Upper lobe of left lung (tissue), 6 donors: ENCODE results near the gene PGP. TPM values are rescaled to one million over a fixed set of nuclear protein-coding genes. Genes with fewer than 3 reads are reported as not detected.

Experiments
- ATAC-seq, 2 donors: fragments of 200-7000 bp; cut with Tn5 transposase; one replicate each; pipeline ENCODE4 v1.9.1; 2022; ENCODE audit warnings: mild to moderate bottlenecking in 2 of 2, moderate library complexity in 2 of 2; ENCODE audit not compliant: low FRiP score in 2 of 2
- DNase-seq, 2 donors: peaks; one replicate each; pipeline ENCODE4 v3.0.0-alpha.2; 2019 to 2020
- H3K27ac ChIP-seq, 4 donors: fragments of 200-600 bp; sonication (generic); one replicate each; pipeline ENCODE4 v1.5.1; 2016 to 2019
- H3K27me3 ChIP-seq, 4 donors: fragments of 200-600 bp; sonication (generic); one replicate each; pipeline ENCODE4 v1.5.1; 2017 to 2019
- H3K36me3 ChIP-seq, 4 donors: fragments of 200-600 bp; sonication (generic); one replicate each; pipeline ENCODE4 v1.5.1; 2016 to 2019
- H3K4me1 ChIP-seq, 4 donors: fragments of 200-600 bp; sonication (generic); one replicate each; pipeline ENCODE4 v1.5.1; 2018 to 2019
- H3K4me3 ChIP-seq, 4 donors: fragments of 200-600 bp; sonication (generic); one replicate each; pipeline ENCODE4 v1.5.1; 2017 to 2019; ENCODE audit warnings: mild to moderate bottlenecking in 2 of 4, moderate library complexity in 1 of 4
- H3K9me3 ChIP-seq, 4 donors: fragments of 200-600 bp; sonication (generic); one replicate each; pipeline ENCODE4 v1.5.1; 2018 to 2019
- EP300 ChIP-seq, 4 donors: sonication (generic); formaldehyde crosslinking; IDR thresholded peaks; one replicate each; pipeline ENCODE4 v1.5.1; 2017; ENCODE audit warnings: antibody characterized with exemption in 4 of 4, control low read depth in 2 of 4
- POLR2A ChIP-seq, 4 donors: fragments of 450-650 bp; IDR thresholded peaks; one replicate each; pipeline ENCODE4 v1.5.1; 2016 to 2017; ENCODE audit warnings: antibody characterized with exemption in 4 of 4, mild to moderate bottlenecking in 2 of 4
- POLR2AphosphoS5 ChIP-seq, 2 donors: sonication (generic); formaldehyde crosslinking; IDR thresholded peaks; one replicate each; pipeline ENCODE4 v1.5.1; 2017; ENCODE audit warnings: antibody characterized with exemption in 2 of 2
- WGBS, 2 donors: methylation state at CpG; one replicate each; pipeline ENCODE4 v1.1.5; 2017 to 2018; 5-methylcytosine and 5-hydroxymethylcytosine counted together
- total RNA-seq, 6 donors: library from RNA; depleted of rRNA in 4 of 6; stranded (reverse); fragments of >200 nt in 4 of 6; gene quantifications; one replicate each; pipeline versions ENCODE4 v1.1.0 to v1.2.1, GENCODE V29; 2016 to 2021
- TF ChIP-seq, protein P1 (sequence below), 6 experiments: fragments of 450-650 bp in 4 of 6; fragments of 200-600 bp in 2 of 6; sonication (generic) in 2 of 6; IDR thresholded peaks; one replicate each; pipeline ENCODE4 v1.5.1; 2016 to 2019; ENCODE audit warnings: antibody characterized with exemption in 6 of 6
- donor health status: DM: no; HTN: no; CAD: no; lungs with moderate emphysema.
- donor health status: DM: no; HTN: yes; CAD: no; lungs with severe emphysema.

Gene PGP
- total RNA-seq, 6 donors from 2014 or later: 18.6 to 32.5 (median 21.7) TPM

DNA sequence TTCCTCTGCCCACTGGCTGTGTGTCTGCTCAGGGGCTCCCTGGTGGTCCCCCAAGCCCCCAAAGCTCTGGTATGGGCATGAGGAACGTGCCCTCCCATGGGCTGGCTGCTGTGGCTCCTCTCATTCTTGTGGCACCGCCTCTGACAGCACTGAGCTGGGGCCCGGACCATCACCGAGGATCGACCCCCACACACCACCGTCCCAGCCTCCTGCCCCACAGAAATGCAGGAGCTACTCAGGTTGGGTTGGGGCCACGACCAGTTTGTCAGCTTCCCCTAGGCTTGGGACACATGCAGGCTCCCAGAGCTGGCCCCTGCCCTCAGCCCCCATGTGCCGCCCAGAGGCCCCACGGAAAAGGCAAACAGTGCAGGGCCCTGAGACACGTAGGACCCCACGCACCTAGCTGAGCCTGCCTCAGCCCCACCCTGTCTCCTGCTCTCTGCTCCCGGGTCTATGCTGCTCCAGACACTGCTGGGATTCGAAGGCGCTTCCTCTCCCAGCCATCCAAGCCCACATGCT lies 15.0 kb downstream of the PGP start:
- no peaks in the 10 kb centered on the region for H3K9me3 ChIP-seq
- no peak overlapping the region for H3K27ac ChIP-seq
- no peak overlapping the region for H3K4me3 ChIP-seq
- H3K36me3 ChIP-seq: no peaks in the 10 kb centered on the region
- peak in 1 of 2 donors; percentile 62 for DNase-seq
- H3K27me3 ChIP-seq: peaks cover 0 to 27% (median 20%) of the 10 kb centered on the region in 4 donors
- TF ChIP-seq, protein P1, sequence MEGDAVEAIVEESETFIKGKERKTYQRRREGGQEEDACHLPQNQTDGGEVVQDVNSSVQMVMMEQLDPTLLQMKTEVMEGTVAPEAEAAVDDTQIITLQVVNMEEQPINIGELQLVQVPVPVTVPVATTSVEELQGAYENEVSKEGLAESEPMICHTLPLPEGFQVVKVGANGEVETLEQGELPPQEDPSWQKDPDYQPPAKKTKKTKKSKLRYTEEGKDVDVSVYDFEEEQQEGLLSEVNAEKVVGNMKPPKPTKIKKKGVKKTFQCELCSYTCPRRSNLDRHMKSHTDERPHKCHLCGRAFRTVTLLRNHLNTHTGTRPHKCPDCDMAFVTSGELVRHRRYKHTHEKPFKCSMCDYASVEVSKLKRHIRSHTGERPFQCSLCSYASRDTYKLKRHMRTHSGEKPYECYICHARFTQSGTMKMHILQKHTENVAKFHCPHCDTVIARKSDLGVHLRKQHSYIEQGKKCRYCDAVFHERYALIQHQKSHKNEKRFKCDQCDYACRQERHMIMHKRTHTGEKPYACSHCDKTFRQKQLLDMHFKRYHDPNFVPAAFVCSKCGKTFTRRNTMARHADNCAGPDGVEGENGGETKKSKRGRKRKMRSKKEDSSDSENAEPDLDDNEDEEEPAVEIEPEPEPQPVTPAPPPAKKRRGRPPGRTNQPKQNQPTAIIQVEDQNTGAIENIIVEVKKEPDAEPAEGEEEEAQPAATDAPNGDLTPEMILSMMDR (IDR thresholded peaks at IDR 0.05): no peak
- no peak for TF ChIP-seq POLR2A (IDR thresholded peaks at IDR 0.05)
- TF ChIP-seq EP300 (IDR thresholded peaks at IDR 0.05): no peak
- no peak for TF ChIP-seq POLR2AphosphoS5 (IDR thresholded peaks at IDR 0.05)
- peaks cover 13 to 23% (median 16%) of the 10 kb centered on the region in 4 donors for H3K4me1 ChIP-seq
- no peak for ATAC-seq
- 62% methylated on average over 9 of the region's 14 CpGs; no CpG with 5 or more reads in 1 of the 2 donors for WGBS, 2 donors

DNA sequence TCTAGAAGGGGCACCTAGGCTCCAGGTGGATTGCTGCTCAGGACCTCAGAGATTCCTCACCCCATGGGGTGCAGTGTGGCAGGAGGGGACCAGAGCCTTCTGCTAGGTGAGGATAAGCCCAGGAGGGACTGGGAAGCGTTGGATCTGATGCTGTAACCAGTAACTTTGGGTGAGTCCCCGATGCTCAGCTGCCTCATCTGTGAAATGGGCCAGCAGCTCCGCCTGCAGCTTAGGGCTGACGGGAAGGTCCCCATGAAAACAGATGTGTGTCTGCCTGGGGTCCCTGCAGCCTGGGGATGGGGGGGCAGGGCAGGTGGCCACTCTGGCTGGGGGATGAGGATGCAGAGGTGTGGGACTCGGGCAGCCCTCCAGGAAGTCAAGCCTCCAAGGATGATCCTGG lies 15.5 kb downstream of the PGP start:
- H3K9me3 ChIP-seq: no peaks in the 10 kb centered on the region
- WGBS, 2 donors: 83 to 100% methylated on average over 4 to 5 of the region's 5 CpGs

GRCh38 chr16:2198283-2198682 lies 16.4 kb downstream of the PGP start:
- no peaks in the 10 kb centered on the region for H3K9me3 ChIP-seq
- ATAC-seq (no peak), DNase-seq (no peak)
- peaks cover 0 to 28% (median 21%) of the 10 kb centered on the region in 4 donors for H3K27me3 ChIP-seq
- no peak overlapping the region for H3K4me3 ChIP-seq
- TF ChIP-seq POLR2AphosphoS5 (IDR thresholded peaks at IDR 0.05) (no peak), EP300 (IDR thresholded peaks at IDR 0.05) (no peak), POLR2A (IDR thresholded peaks at IDR 0.05) (no peak)
- TF ChIP-seq, protein P1 (IDR thresholded peaks at IDR 0.05): no peak
- H3K36me3 ChIP-seq: no peaks in the 10 kb centered on the region
- H3K27ac ChIP-seq: no peak overlapping the region
- H3K4me1 ChIP-seq: peaks cover 11 to 20% (median 14%) of the 10 kb centered on the region in 4 donors
- 68 to 75% methylated on average over 4 of the region's 4 CpGs for WGBS, 2 donors

More for the DNA sequence above, 15.5 kb downstream of the PGP start:
- TF ChIP-seq POLR2AphosphoS5 (IDR thresholded peaks at IDR 0.05) (no peak), POLR2A (IDR thresholded peaks at IDR 0.05) (no peak), EP300 (IDR thresholded peaks at IDR 0.05) (no peak)
- TF ChIP-seq, protein P1 (IDR thresholded peaks at IDR 0.05): no peak
- DNase-seq: no peak
- Histone ChIP-seq H3K27me3 (peaks cover 0 to 28% (median 21%) of the 10 kb centered on the region in 4 donors), H3K36me3 (no peaks in the 10 kb centered on the region), H3K4me1 (peaks cover 11 to 20% (median 14%) of the 10 kb centered on the region in 4 donors), H3K27ac (no peak overlapping the region), H3K4me3 (no peak overlapping the region)
- ATAC-seq: no peak

GRCh38 chr16:2197765-2198164 lies 16.9 kb downstream of the PGP start:
- WGBS, 2 donors: 70 to 88% methylated on average over 5 to 6 of the region's 6 CpGs
- H3K4me3 ChIP-seq: no peak overlapping the region
- H3K9me3 ChIP-seq: no peaks in the 10 kb centered on the region
- H3K4me1 ChIP-seq: peaks cover 11 to 20% (median 14%) of the 10 kb centered on the region in 4 donors
- no peak overlapping the region for H3K27ac ChIP-seq
- TF ChIP-seq EP300 (IDR thresholded peaks at IDR 0.05): no peak
- no peak for TF ChIP-seq POLR2AphosphoS5 (IDR thresholded peaks at IDR 0.05)
- no peak for TF ChIP-seq POLR2A (IDR thresholded peaks at IDR 0.05)
- TF ChIP-seq, protein P1 (IDR thresholded peaks at IDR 0.05): no peak
- no peak for DNase-seq
- peaks cover 0 to 28% (median 21%) of the 10 kb centered on the region in 4 donors for H3K27me3 ChIP-seq
- no peaks in the 10 kb centered on the region for H3K36me3 ChIP-seq
- no peak for ATAC-seq
